Activated naive CD4-positive, alpha-beta T cell treated with Interleukin-2 at 50 U/mL for 16 hours (primary cell): ENCODE results near the gene ACCSL.
A peak's percentile ranks its signal among the peaks of the same experiment; 100 is the strongest.

Source experiments
- DNase-seq: peaks from one replicate; pipeline ENCODE4 v3.0.0-alpha.2; 2020

Gene ACCSL

GRCh38 chr11:44065841-44066731 lies 18.3 kb downstream of the ACCSL start, which contains the start of gene ACCS:
TSS of gene ACCS (plus strand) at chr11:44066270. CDS start at chr11:44067628, 1,358 bp downstream.
- peak; percentile 85 for DNase-seq

GRCh38 chr11:44066732-44067141 lies 19.0 kb downstream of the ACCSL start:
- DNase-seq = no peak

DNA sequence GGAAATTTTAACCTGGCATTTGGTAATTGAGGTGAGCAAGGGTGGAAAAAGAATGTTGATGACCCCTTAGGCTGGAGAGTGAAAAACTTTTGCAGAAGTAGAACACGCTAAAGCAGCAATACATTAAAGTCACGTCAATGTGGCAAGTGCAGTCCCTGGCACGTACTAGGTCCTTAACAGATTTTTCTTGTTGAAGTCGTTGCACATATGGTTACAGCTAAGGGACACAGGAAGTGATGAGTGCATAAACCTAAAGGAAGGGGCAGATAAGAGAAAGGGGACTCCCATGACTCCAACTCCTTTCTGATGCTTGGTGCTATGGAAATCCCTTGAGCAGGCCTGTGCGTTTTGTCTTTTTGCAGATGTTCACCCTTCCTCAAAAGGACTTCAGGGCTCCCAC lies 19.5 kb downstream of the ACCSL start:
- DNase-seq = no peak

DNA sequence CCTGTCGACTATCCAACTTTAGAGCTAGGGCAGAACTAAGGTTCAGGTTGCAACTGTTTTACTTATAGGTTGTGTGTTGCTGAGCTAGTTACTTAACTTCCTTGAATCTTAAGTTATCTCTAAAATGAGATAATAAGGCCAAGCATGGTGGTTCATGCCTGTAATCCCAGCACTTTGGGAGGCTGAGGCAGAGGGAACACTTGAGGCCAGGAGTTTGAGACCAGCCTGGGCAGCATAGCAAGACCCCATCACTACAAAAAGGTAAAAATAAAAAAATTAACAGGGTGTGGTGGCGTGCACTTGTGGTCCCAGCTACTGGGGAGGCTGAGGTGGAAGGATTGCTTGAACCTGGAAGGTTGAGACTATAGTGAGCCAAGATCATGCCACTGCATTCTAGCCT lies 20.4 kb downstream of the ACCSL start:
- DNase-seq = no peak

GRCh38 chr11:44071157-44071556 lies 23.4 kb downstream of the ACCSL start:
- DNase-seq = no peak

DNA sequence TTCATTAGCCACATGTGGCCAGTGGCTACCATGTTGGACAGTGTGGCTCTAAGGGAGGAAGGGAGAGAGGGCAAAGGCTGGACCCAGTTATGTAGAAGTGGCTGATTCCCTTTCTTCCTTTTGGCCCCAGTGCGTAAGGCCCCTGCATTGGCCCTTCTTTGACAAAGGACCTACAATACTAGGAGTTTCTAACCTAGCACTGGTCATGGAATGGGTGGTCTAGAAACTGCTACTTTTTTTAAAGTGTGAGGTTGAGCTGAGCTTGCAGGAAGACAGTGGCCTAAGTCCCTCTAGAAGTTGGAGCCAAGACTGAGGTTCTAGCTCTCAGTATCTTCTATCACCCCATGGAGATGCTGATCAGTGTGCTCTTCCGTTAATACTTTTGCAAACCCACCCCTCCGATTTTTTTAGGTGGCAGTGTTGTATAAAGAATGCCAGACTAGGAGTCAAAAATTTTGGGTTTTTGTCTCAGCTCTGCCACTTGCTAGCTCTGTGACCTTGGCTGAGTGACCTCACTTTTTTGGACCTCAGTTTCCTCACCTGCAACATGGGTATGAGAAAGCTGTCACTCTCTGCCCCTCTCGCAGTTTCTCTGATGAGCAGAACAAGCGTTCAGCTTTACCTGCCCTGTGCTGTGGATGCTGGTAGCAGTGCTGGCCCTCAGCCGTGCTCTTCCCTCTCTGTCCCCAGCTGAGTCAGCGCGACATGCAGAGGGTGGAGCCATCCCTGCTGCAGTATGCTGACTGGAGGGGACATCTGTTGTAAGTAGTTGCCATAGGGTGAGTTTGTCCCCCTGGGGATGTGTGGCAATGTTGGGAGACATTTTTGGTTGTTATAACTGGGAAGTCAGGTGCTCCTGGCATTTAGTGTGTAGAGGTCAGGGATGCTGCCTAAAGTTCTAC lies 25.2 kb downstream of the ACCSL start:
- DNase-seq = no peak

DNA sequence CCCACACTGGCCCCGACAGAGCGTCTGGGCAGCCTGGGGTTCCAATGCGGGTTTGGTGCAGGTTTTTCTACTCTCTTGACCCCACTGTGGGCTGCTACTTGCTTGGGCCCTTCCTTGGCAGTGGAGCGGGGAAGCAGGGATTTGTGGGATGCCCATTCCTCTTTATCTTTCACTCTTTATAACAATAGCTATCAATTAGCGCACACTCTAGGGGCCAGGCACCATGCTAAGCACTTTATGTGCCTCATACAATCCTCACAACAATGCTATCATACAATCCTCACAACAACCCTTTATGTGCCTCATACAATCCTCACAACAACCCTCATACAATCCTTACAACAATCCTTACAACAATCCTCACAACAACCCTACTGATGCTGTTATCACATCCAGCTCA lies 31.0 kb downstream of the ACCSL start:
- DNase-seq = no peak

DNA sequence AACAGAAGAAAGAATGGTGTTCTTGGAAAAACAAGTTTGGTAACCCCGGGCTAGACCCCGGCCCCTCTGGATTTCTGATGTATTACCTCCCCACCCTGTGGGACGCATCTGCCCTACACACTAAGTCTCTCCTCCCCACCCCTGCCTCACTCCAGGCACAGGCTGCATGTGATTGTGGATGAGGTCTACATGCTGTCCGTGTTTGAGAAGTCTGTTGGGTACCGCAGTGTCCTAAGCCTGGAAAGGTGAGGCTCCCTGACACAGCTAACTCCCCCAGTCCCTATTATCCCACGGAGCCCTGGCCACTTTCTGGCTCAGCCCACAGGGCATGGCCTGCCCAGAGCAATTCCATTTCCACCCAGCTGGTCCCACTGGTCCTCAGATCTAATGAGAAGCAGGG lies 31.6 kb downstream of the ACCSL start:
- DNase-seq = no peak

GRCh38 chr11:44080951-44081350 lies 33.2 kb downstream of the ACCSL start:
- no peak for DNase-seq

GRCh38 chr11:44082645-44083044 lies 34.9 kb downstream of the ACCSL start:
- no peak for DNase-seq

DNA sequence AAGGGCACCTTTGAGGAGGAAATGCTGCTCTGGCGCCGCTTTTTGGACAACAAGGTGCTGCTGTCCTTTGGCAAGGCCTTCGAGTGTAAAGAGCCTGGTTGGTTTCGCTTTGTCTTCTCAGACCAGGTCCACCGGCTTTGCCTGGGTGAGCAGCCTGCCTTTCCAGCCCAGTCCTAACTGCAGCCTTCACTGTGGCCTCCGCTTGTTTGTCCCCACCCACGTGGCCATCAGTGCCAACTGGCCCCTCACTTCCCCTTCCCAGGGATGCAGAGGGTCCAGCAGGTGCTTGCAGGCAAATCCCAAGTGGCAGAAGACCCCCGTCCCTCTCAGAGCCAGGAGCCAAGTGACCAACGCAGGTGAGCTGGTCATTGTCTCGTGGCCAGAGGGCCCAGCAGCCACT lies 35.7 kb downstream of the ACCSL start:
- no peak for DNase-seq

DNA sequence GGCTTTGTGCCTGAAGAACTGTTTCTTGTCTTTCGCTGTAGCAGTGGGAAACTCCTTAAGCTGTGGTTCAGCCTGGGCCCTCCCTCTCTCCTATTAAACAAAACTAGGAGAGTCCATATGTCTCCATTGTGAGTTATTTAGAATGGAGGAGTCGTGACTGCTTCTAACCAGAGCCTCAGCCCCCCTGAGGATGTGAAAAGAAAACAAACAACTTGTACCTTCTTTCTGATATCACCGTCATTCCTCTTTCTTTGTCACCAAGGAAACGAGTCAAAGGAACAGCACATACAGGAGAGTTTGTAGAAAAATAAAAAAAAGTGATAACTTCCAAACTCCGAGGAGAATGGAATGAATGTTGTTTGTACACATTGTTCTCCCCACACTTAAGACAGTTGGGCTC lies 36.1 kb downstream of the ACCSL start:
- no peak for DNase-seq

GRCh38 chr11:44085330-44085729 lies 37.5 kb downstream of the ACCSL start:
- no peak for DNase-seq

GRCh38 chr11:44088377-44088776 lies 40.6 kb downstream of the ACCSL start:
- no peak for DNase-seq

DNA sequence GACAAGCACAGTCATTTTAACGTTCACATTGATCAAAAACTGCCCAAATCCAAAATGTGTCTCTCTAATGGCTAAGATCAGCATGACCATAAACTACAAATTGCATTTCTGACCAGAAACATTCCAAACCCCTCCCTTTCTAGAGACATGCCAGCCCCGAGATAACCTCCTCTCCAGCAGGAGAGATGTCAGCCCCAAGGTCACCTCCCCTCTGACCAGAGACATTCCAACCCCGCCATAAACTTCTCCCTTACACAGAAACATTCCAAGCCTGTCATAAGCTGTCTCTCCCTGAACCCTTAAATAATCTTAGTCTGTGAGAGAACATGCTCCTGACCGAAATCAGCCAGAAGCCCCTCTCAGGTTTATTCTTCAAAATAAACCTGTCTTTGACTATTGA lies 41.1 kb downstream of the ACCSL start:
- DNase-seq = no peak

DNA sequence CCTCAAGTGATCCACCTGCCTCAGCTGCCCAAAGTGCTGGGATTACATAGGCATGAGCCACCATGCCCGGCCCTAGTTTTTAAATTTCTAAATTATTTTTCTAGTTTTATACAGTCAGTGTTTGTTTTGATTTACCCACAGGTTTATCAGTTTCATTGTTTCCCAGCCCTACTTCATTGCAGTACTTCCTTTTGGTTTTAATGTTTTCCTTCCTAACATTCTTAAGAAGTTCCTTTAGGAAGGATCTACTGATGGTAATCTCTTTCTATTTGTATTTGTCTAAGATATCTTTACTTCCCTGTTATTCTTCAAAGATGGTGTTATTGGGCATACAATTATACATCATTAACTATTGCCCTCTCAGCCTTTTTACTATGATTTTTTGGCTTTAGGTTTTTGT lies 42.8 kb downstream of the ACCSL start:
- DNase-seq = no peak

GRCh38 chr11:44094260-44094868 lies 46.6 kb downstream of the ACCSL start:
- peak; percentile 79 for DNase-seq

DNA sequence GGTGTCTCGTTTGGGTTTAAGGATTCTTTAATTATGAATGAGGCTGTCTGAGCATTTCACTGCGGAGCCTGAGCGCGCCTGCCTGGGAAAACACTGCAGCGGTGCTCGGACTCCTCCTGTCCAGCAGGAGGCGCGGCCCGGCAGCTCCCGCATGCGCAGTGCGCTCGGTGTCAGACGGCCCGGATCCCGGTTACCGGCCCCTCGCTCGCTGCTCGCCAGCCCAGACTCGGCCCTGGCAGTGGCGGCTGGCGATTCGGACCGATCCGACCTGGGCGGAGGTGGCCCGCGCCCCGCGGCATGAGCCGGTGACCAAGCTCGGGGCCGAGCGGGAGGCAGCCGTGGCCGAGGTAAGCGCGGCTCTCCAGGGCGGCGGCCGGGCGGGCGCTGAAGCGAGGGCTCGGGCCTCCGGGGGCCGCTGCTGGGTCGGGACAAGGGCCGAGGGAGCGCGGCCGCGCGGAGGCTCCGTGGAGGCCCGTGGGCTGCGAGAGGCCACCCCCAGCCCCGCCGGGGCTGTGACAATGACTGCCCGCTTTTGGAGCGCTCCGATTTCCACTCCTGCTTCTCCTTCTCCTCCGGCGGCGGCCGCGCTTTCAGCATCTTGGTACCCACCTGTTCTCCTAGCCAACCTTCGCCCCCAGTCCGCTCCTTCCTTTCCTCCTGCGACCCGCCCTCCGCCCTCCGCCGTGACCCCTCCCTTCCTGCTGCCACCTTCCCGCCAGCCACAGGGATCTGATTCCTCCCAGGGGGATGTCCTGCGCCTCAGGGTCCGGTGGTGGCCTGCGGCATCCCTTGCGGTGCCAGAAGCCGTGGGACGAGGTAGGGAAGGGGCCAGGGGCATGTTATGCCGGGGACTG lies 48.0 kb downstream of the ACCSL start, which contains the start of gene EXT2:
Gene EXT2, plus strand, starts transcription at position 173 of the 854 bp plus-strand sequence. CDS start 12,035 bp downstream, outside the sequence.
- peak; percentile 87 for DNase-seq

GRCh38 chr11:44096360-44097185 lies 48.8 kb downstream of the ACCSL start:
- DNase-seq = no peak

DNA sequence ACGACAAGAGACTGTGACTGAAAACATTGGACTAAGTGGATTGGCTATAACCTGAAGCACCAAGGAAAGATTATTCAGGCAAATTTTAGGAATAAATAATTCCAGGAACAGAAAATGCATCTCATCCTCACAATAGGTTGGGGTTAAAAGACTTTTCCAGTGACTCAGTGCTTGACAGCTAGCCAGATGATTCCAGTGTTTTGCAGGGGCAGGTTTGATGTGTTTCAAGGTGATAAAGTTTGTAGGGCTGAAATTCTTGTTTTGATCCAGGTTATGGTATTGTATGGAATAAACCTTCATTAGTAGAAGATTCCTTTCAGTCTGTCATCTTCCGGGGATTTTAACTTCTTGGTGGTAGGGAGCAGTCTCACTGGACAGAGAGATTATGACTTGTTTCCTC lies 50.0 kb downstream of the ACCSL start:
- no peak for DNase-seq

DNA sequence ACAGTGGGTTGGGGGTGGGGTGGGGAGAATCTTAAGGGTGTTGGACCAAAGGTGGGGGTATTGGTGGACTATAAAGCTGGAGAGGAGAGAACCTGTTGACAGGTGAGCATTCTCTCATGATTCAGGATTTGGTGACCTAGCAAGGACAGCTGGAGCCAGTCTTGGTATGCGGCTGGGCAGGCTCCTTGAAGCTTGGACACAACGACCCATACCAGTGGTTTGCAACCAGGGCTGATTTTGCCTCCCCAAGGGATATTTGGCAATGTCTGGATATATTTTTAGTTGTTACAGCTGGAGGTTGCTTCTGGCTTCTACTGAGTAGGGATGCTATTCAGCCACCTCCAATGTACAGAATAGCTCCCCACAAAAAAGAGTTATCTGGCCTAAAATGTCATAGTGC lies 53.3 kb downstream of the ACCSL start:
- no peak for DNase-seq
